Omental fat pad (tissue), 4 donors: Measurements from ENCODE around the gene RTKN2. TPM values are rescaled to one million over a fixed set of nuclear protein-coding genes. Genes with fewer than 3 reads are reported as not detected.

ENCODE experiments used
- ATAC-seq: fragments of 150-250 bp; one replicate; pipeline ENCODE4 v1.9.1; 2016; ENCODE audit warnings: mild to moderate bottlenecking, moderate library complexity; ENCODE audit not compliant: low FRiP score
- DNase-seq: peaks from one replicate; pipeline ENCODE4 v3.0.0-alpha.2; 2019; ENCODE audit warnings: low spot score
- total RNA-seq, 4 donors: library from RNA; depleted of rRNA; stranded (reverse); fragments of >200 nt; gene quantifications; one replicate each; pipeline ENCODE4 v1.1.0, GENCODE V29; 2016
- TF ChIP-seq, protein P1 (sequence below), 3 donors: fragments of 450-650 bp; IDR thresholded peaks; one replicate each; pipeline ENCODE4 v1.5.1; 2016 to 2017; ENCODE audit warnings: antibody characterized with exemption in 3 of 3, mild to moderate bottlenecking in 3 of 3, moderate library complexity in 2 of 3

The RTKN2 gene
- total RNA-seq, 4 donors from 2014 or later: 0.09 to 0.48 (median 0.38) TPM; not detected in 1

DNA sequence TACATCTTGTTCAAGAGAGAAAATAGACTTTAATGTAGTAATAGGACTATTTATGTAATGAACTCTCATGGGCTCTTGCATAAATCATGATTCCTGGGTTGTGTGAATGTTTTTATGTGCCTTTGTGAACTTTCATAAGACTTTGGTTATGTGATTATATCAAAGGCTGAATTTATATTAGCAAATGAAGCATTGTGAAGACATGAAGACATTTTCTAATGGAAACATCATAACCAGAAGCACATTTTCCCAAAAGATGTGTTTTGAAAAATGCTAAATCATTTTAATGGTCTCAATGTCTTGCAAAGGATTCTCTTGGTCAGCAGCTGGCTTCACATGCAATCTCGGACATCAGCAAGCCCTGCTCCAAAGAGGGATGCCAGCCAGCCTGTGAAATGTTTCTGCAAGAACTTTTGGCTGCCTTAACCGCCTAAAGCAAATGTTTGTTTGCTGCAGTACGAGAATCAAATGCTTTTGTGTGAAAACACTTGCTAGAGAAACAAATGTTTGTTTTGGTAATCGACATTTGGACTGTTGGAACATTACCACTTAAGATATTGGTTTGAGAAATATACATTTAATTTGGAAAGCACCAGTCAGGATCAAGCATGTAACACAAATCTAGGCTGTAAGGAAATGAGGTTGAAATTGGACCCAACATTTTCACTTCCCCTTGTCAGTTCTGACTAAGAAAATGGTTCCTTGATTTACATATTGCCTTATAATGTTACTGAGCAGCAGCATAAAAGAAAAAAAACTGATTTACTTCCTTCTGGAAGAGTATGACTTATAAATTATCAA is 102.1 kb downstream of the RTKN2 start:
- no peak for DNase-seq
- peak; percentile 19 for ATAC-seq
- TF ChIP-seq, protein P1, sequence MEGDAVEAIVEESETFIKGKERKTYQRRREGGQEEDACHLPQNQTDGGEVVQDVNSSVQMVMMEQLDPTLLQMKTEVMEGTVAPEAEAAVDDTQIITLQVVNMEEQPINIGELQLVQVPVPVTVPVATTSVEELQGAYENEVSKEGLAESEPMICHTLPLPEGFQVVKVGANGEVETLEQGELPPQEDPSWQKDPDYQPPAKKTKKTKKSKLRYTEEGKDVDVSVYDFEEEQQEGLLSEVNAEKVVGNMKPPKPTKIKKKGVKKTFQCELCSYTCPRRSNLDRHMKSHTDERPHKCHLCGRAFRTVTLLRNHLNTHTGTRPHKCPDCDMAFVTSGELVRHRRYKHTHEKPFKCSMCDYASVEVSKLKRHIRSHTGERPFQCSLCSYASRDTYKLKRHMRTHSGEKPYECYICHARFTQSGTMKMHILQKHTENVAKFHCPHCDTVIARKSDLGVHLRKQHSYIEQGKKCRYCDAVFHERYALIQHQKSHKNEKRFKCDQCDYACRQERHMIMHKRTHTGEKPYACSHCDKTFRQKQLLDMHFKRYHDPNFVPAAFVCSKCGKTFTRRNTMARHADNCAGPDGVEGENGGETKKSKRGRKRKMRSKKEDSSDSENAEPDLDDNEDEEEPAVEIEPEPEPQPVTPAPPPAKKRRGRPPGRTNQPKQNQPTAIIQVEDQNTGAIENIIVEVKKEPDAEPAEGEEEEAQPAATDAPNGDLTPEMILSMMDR (IDR thresholded peaks at IDR 0.05): no peak

DNA sequence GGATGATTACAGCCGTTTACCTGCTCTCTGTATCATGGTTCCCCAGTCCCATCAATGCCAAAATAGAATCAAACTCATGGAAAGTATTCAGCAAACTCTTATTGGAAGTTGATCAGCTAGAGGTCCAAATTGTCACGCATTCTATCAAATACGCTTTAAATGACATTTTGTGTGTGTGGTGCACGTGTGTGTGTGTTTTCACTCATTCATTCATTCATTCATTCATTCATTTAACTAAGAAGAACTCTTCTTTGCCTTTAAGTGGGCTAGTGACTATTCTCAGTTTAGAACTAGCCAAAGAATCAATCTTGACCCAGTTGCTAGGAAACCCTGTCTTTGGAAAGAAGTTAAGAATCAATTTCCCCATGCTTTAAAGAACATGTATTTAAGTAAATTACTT is 102.8 kb downstream of the RTKN2 start:
- no peak for ATAC-seq
- DNase-seq: no peak

DNA sequence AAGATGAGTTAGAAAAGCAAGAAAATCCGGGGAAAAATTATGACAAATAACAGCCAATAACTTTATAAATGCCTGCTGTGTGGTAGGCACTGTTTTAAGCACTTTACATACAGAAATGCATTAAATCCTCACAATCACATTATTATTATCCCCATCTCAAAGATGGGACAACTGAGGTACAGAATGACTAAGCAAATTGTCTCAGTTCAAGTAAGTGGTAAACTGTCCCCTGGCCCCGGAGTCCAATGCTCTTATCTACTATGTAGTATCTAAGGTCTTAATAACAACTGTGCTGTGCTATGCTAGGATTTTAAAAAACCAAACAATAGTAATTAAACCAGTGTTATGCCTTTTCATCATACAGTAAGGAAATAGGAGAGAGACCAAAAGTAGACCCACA is 105.6 kb downstream of the RTKN2 start:
- DNase-seq (no peak), ATAC-seq (no peak)
- TF ChIP-seq, protein P1 (IDR thresholded peaks at IDR 0.05): no peak

More for the DNA sequence above, 102.8 kb downstream of the RTKN2 start:
- TF ChIP-seq, protein P1 (IDR thresholded peaks at IDR 0.05): no peak

DNA sequence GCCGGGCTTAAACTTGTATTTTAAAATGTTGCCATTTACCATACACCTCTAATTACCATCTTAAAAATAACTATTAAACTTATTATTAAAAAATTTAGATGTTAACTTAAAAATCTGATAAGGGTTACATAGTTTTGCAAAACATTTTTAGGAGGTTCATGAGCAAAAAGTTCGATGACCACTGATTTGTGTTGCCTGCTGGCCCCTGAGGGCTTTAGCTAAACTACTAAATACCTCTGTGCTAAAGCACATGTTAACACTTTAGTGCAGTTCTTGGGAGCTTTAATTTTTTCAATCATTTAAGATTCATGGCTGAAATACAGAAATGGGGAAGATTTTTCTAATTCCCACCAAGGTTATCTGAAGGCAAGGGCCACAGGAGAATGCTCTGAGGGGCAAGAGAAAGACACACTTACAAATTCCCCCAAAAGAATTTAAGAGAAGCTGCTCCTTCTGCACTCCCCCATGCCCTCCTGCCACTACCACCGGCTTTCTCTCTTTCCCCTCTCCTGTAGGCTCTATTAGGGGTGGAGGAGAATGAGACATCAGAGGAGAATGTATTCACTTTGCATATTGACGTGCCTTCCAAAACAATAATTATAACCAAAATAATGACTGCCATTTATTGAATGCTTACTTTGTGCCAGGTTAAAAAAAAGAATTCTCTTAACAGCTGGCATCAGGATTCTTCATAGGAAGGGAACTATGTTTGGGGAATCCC is 106.2 kb downstream of the RTKN2 start:
- DNase-seq (no peak), ATAC-seq (no peak)
- TF ChIP-seq, protein P1 (IDR thresholded peaks at IDR 0.05): no peak

DNA sequence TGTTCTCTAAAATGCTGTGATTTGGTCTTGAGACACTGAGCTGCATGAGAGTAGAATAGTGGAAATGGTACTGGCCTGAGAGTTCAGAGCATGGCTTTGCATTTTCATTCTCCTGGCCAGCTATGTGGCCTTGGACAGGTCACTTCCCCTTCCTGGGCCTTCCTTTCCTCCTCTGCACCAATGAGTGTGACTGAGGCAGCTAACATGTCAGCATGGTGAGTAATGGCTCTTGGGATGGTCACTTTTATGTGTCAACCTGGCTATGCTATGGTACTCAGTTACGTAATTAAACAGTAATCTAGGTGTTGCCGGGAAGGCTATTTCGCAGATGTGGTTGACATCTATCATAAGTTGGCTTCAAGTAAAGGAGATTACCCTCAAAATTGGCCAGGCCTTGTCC is 109.3 kb downstream of the RTKN2 start:
- TF ChIP-seq, protein P1 (IDR thresholded peaks at IDR 0.05): no peak
- ATAC-seq: no peak
- no peak for DNase-seq

DNA sequence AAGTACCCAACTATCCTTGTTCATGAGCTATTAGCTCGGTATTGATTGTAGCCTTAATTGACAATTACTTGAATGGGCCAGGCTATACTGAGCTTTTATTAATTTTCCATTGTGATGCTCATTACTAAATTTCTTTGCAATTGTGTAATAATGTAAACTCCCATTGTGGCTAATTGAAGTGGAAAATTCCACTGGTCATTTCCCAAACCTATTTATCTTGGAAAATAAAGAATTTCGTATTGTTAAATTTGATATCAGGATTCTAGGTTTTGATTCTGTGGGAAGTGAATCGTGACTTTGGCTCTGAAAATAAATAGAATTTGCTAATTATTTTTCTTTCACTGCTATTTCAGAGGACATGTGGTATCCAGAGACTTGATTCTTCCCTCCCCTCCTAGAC is 111.0 kb downstream of the RTKN2 start:
- DNase-seq: no peak
- TF ChIP-seq, protein P1 (IDR thresholded peaks at IDR 0.05): no peak
- no peak for ATAC-seq
